K562 (cell line): Measurements from ENCODE around the gene LRRC47. TPM values are rescaled to one million over a fixed set of nuclear protein-coding genes. Genes with fewer than 3 reads are reported as not detected.

ENCODE experiments used
- DACH1 ChIP-seq: fragments of 450-650 bp; IDR thresholded peaks from 2 replicates; pipeline ENCODE4 v1.6.1; 2018; ENCODE audit not compliant: partially characterized antibody
- ESRRA ChIP-seq: fragments of 450-650 bp; IDR thresholded peaks from 2 replicates; pipeline ENCODE4 v1.6.1; 2014; ENCODE audit warnings: low read depth, mild to moderate bottlenecking, moderate library complexity, borderline replicate concordance
- FOSL1 ChIP-seq: fragments of 200-800 bp; sonication (Bioruptor generic); conservative IDR thresholded peaks from 2 replicates; pipeline ENCODE4 v1.6.1; 2016; ENCODE audit warnings: missing genetic modification characterization, missing compliant biosample characterization
- GATAD2A ChIP-seq: fragments of 450-650 bp; IDR thresholded peaks from 2 replicates; pipeline ENCODE4 v1.6.1; 2017
- HMG20A ChIP-seq: fragments of 450-650 bp; formaldehyde crosslinking; conservative IDR thresholded peaks from 2 replicates; pipeline ENCODE4 v1.4.0; 2020; ENCODE audit warnings: mild to moderate bottlenecking, mixed read lengths
- HNRNPLL ChIP-seq: fragments of 200-400 bp; formaldehyde crosslinking; IDR thresholded peaks from 2 replicates; pipeline ENCODE4 v1.6.1; 2017; ENCODE audit warnings: low read length, low read depth, mild to moderate bottlenecking; ENCODE audit not compliant: poor library complexity, severe bottlenecking
- MBD2 ChIP-seq: sonication (generic); IDR thresholded peaks from 2 replicates; pipeline ENCODE4 v1.6.1; 2016; ENCODE audit warnings: low read depth, borderline replicate concordance
- MCM2 ChIP-seq: fragments of 450-650 bp; IDR thresholded peaks from 2 replicates; pipeline ENCODE4 v1.6.1; 2017; ENCODE audit warnings: low read depth, mild to moderate bottlenecking
- MNT ChIP-seq, 2 experiments: fragments of 450-650 bp; conservative IDR thresholded peaks; 2 replicates each; pipeline ENCODE4 v1.6.1; 2017; ENCODE audit warnings: mild to moderate bottlenecking in 2 of 2, moderate library complexity in 2 of 2
- NR2C1 ChIP-seq, 2 experiments: fragments of 450-650 bp; IDR thresholded peaks; 2 replicates each; pipeline ENCODE4 v1.6.1; 2017; ENCODE audit warnings: mild to moderate bottlenecking in 2 of 2, antibody characterized with exemption in 1 of 2, inconsistent platforms in 1 of 2, missing compliant biosample characterization in 1 of 2, missing genetic modification characterization in 1 of 2
- NR2C2 ChIP-seq, 2 experiments: fragments of 200-800 bp in 1 of 2; sonication (Bioruptor generic) in 1 of 2; sonication (generic) in 1 of 2; formaldehyde crosslinking in 1 of 2; IDR thresholded peaks; 2 replicates each; pipeline versions ENCODE4 v1.6.1 to v1.8.0; 2016 to 2022; ENCODE audit warnings: mild to moderate bottlenecking in 1 of 2, missing compliant biosample characterization in 1 of 2, missing genetic modification characterization in 1 of 2, missing genetic modification reagents in 1 of 2
- PHF8 ChIP-seq: fragments of 200-600 bp; sonication (generic); IDR thresholded peaks from 2 replicates; pipeline ENCODE4 v1.6.1; 2012; ENCODE audit warnings: mixed run types, mild to moderate bottlenecking, inconsistent platforms, low read length, moderate library complexity, borderline replicate concordance
- RBFOX2 ChIP-seq: fragments of 200-400 bp; formaldehyde crosslinking; IDR thresholded peaks from 2 replicates; pipeline ENCODE4 v1.6.1; 2017; ENCODE audit warnings: low read depth, mild to moderate bottlenecking, low read length, moderate library complexity
- SRSF3 ChIP-seq: fragments of 200-400 bp; formaldehyde crosslinking; IDR thresholded peaks from 2 replicates; pipeline ENCODE4 v1.6.1; 2016; ENCODE audit warnings: mild to moderate bottlenecking, low read length, moderate library complexity; ENCODE audit not compliant: insufficient read depth
- SUPT5H ChIP-seq: fragments of 450-650 bp; IDR thresholded peaks from 2 replicates; pipeline ENCODE4 v1.6.1; 2016
- TCF7 ChIP-seq: sonication (generic); IDR thresholded peaks from 2 replicates; pipeline ENCODE4 v1.6.1; 2016; ENCODE audit warnings: antibody characterized with exemption, borderline replicate concordance
- ZHX1 ChIP-seq: fragments of 150-350 bp; conservative IDR thresholded peaks from 2 replicates; pipeline ENCODE4 v1.6.1; 2014; ENCODE audit warnings: low read length
- ZNF232 ChIP-seq: sonication (generic); formaldehyde crosslinking; IDR thresholded peaks from 2 replicates; pipeline ENCODE4 v1.8.0; 2022; ENCODE audit warnings: mild to moderate bottlenecking, missing genetic modification reagents
- ZNF3 ChIP-seq: fragments of 250-450 bp; sonication (Bioruptor Pico); IDR thresholded peaks from 2 replicates; pipeline ENCODE4 v1.5.0; 2021; ENCODE audit warnings: mild to moderate bottlenecking, moderate library complexity
- ZNF511 ChIP-seq: sonication (generic); formaldehyde crosslinking; IDR thresholded peaks from 2 replicates; pipeline ENCODE4 v1.8.0; 2022; ENCODE audit warnings: mild to moderate bottlenecking, missing genetic modification reagents
- ZNF589 ChIP-seq: fragments of 200-800 bp; sonication (Bioruptor generic); IDR thresholded peaks from 2 replicates; pipeline ENCODE4 v1.6.1; 2016; ENCODE audit warnings: low read depth, missing genetic modification characterization, missing compliant biosample characterization
- ZNF766 ChIP-seq: fragments of 200-800 bp; sonication (Bioruptor generic); conservative IDR thresholded peaks from 2 replicates; pipeline ENCODE4 v1.6.1; 2016; ENCODE audit warnings: missing genetic modification characterization, missing compliant biosample characterization
- polyA plus RNA-seq, 8 experiments: library from polyadenylated mRNA; depleted of rRNA in 4 of 8; stranded (reverse) in 5 of 8; unstranded in 3 of 8; fragments of >200 nt; fragmentation: Nextera tagmentation in 2 of 8; fragmentation: Illumina TruSeq in 1 of 8; extraction: Ambion mirVana in 2 of 8; extraction: Trizol in 1 of 8; gene quantifications; 2 replicates each; pipeline versions ENCODE4 v1.2.1 to v1.2.3, GENCODE V29; 2011 to 2014; ENCODE audit warnings: inconsistent platforms in 1 of 8, missing spikeins in 1 of 8
- total RNA-seq, 7 experiments: library from RNA; depleted of rRNA in 6 of 7; stranded (reverse); fragments of >200 nt in 6 of 7; fragmentation: Illumina TruSeq in 2 of 7; extraction: Trizol in 2 of 7; gene quantifications; 2 replicates each; pipeline versions ENCODE4 v1.2.1 to v1.2.3, GENCODE V29; 2011 to 2021; ENCODE audit warnings: low replicate concordance in 1 of 7

LRRC47 gene
- total and polyA plus RNA-seq, 9 of the 15 experiments (the other 6 are each of a cell fraction or from before 2014, with no cell fraction given): 4.6 to 68.0 (median 35.9) TPM

GRCh38 chr1:3746830-3747521 is 49.3 kb downstream of the LRRC47 start (continued):
- 0 out of 2 replicates have a peak, but pooled peaks have one; percentile 36 for TF ChIP-seq MBD2
- TF ChIP-seq ZNF232 (CRISPR knock-in tag): peak; percentile 8; the same call in 1 of the 2 replicates
- TF ChIP-seq FOSL1 (tag): no peak
- no peak for TF ChIP-seq ZHX1
- no peak for TF ChIP-seq MCM2
- TF ChIP-seq ESRRA: peak; percentile 47; the same call in 1 of the 2 replicates
- TF ChIP-seq SUPT5H: peak; percentile 71
- TF ChIP-seq GATAD2A: no peak
- TF ChIP-seq MNT (conservative IDR thresholded peaks at IDR 0.05): peak; percentile 33 to 63; a peak in 2 of 4 replicates
- no peak for TF ChIP-seq SRSF3
- peak; percentile 95 for TF ChIP-seq NR2C2 (CRISPR knock-in tag; IDR thresholded peaks at IDR 0.05)
- peak; percentile 99 for TF ChIP-seq NR2C2 (tag; IDR thresholded peaks at IDR 0.05)
- peak; percentile 98 for TF ChIP-seq NR2C1 (IDR thresholded peaks at IDR 0.05)
- peak; percentile 98 for TF ChIP-seq NR2C1 (tag; IDR thresholded peaks at IDR 0.05)
- TF ChIP-seq ZNF511: peak; percentile 24; the same call in 1 of the 2 replicates
- no peak for TF ChIP-seq DACH1
- TF ChIP-seq HNRNPLL: peak; percentile 21
- TF ChIP-seq ZNF3 (CRISPR knock-in tag): no peak
- peak; percentile 85; the same call in 1 of the 2 replicates for TF ChIP-seq PHF8
- TF ChIP-seq TCF7: no peak
- no peak for TF ChIP-seq HMG20A (CRISPR knock-in tag)
- TF ChIP-seq ZNF589 (CRISPR knock-in tag): no peak
- 0 out of 2 replicates have a peak, but pooled peaks have one; percentile 32 for TF ChIP-seq ZNF766 (CRISPR knock-in tag)
- peak; percentile 89 for TF ChIP-seq RBFOX2
